GM19468 (cell line): ENCODE results near the gene POLN.
"Not testable (repeated sequence)": the region's sequence is repeated elsewhere in the genome, so short reads cannot be mapped to it uniquely, and the experiment has no call there.

Experiments
- ATAC-seq: cut with Tn5 transposase; IDR thresholded peaks from one replicate; pipeline ENCODE4 v1.9.1; 2021; ENCODE audit warnings: mild to moderate bottlenecking, moderate library complexity, moderate number of reproducible peaks; ENCODE audit not compliant: unreplicated experiment; ENCODE audit errors: extremely low read depth

The POLN gene

GRCh38 chr4:2236944-2237666 is 4.8 kb downstream of the POLN start:
- no peak for ATAC-seq

- ATAC-seq: no peak
Measured at GRCh38 chr4:2231082-2231481, 10.8 kb downstream of the POLN start.

GRCh38 chr4:2226261-2226660 is 15.7 kb downstream of the POLN start:
- no peak for ATAC-seq

- no peak for ATAC-seq
Measured at GRCh38 chr4:2222838-2223237, 19.1 kb downstream of the POLN start.

- not testable (repeated sequence) for ATAC-seq
Measured at GRCh38 chr4:2221378-2221777, 20.5 kb downstream of the POLN start.

- no peak for ATAC-seq
Measured at GRCh38 chr4:2220016-2220630, 21.8 kb downstream of the POLN start.

GRCh38 chr4:2219233-2219760 is 22.6 kb downstream of the POLN start:
- ATAC-seq: no peak

GRCh38 chr4:2218436-2218835 is 23.5 kb downstream of the POLN start:
- no peak for ATAC-seq

GRCh38 chr4:2217726-2218125 is 24.2 kb downstream of the POLN start:
- ATAC-seq: no peak

GRCh38 chr4:2212831-2213230 is 29.1 kb downstream of the POLN start:
- ATAC-seq: no peak

GRCh38 chr4:2202789-2203188 is 39.1 kb downstream of the POLN start:
- not testable (repeated sequence) for ATAC-seq

GRCh38 chr4:2194496-2194895 is 47.4 kb downstream of the POLN start:
- no peak for ATAC-seq

GRCh38 chr4:2193326-2193725 is 48.6 kb downstream of the POLN start:
- ATAC-seq: no peak

- ATAC-seq: no peak
Measured at GRCh38 chr4:2186865-2187172, 55.1 kb downstream of the POLN start.

GRCh38 chr4:2186133-2186864 is 55.6 kb downstream of the POLN start:
- no peak for ATAC-seq

- ATAC-seq: no peak
Measured at GRCh38 chr4:2183394-2183793, 58.5 kb downstream of the POLN start.

- no peak for ATAC-seq
Measured at GRCh38 chr4:2182994-2183393, 58.9 kb downstream of the POLN start.

GRCh38 chr4:2180410-2180809 is 61.5 kb downstream of the POLN start:
- ATAC-seq: no peak

GRCh38 chr4:2179717-2180116 is 62.2 kb downstream of the POLN start:
- ATAC-seq: no peak

GRCh38 chr4:2178986-2179385 is 62.9 kb downstream of the POLN start:
- no peak for ATAC-seq

GRCh38 chr4:2177443-2178093 is 64.4 kb downstream of the POLN start:
- ATAC-seq: no peak
